Adrenal gland (tissue), 12 donors: ENCODE measurements around the gene ENTR1. TPM values are rescaled to one million over a fixed set of nuclear protein-coding genes. Genes with fewer than 3 reads are reported as not detected.

Experiments used
- DNase-seq, 7 donors: peaks; one replicate each; pipeline ENCODE4 v3.0.0-alpha.2; 2019 to 2020
- H3K27ac ChIP-seq, 5 donors: fragments of 200-600 bp; sonication (generic) in 4 of 5; 1 replicate in 3 of 5; 2 replicates in 2 of 5; pipeline versions ENCODE4 v1.5.1 to v1.8.0; 2016 to 2020; ENCODE audit warnings: mild to moderate bottlenecking in 1 of 5
- H3K27me3 ChIP-seq: fragments of 200-600 bp; 2 replicates; pipeline ENCODE4 v1.8.0; 2021
- H3K36me3 ChIP-seq, 2 donors: fragments of 200-600 bp; replicated peaks in 1 of 2; 1 replicate in 1 of 2; 2 replicates in 1 of 2; pipeline versions ENCODE4 v1.5.1 to v1.8.0; 2018 to 2022
- H3K4me1 ChIP-seq, 2 donors: fragments of 200-600 bp; replicated peaks in 1 of 2; 1 replicate in 1 of 2; 2 replicates in 1 of 2; pipeline versions ENCODE4 v1.5.1 to v1.8.0; 2018 to 2021
- H3K4me3 ChIP-seq, 4 donors: fragments of 200-600 bp; sonication (generic) in 3 of 4; one replicate each; pipeline ENCODE4 v1.5.1; 2016 to 2018
- H3K9me3 ChIP-seq, 3 donors: fragments of 200-600 bp; sonication (generic) in 1 of 3; replicated peaks in 1 of 3; 1 replicate in 2 of 3; 2 replicates in 1 of 3; pipeline versions ENCODE4 v1.5.1 to v1.8.0; 2016 to 2021
- CTCF ChIP-seq, 6 experiments: fragments of 450-650 bp in 4 of 6; fragments of 200-600 bp in 2 of 6; sonication (generic) in 1 of 6; IDR thresholded peaks; 1 replicate in 5 of 6; 2 replicates in 1 of 6; pipeline versions ENCODE4 v1.5.1 to v1.8.0; 2016 to 2021; ENCODE audit warnings: antibody characterized with exemption in 6 of 6, mild to moderate bottlenecking in 2 of 6, moderate library complexity in 1 of 6
- POLR2A ChIP-seq, 2 donors: fragments of 450-650 bp; IDR thresholded peaks; one replicate each; pipeline ENCODE4 v1.6.1; 2017; ENCODE audit warnings: antibody characterized with exemption in 2 of 2, mild to moderate bottlenecking in 2 of 2, moderate library complexity in 1 of 2
- WGBS, 4 donors: extraction: QIAGEN DNeasy Blood & Tissue Kit in 2 of 4; methylation state at CpG; one replicate each; pipeline versions ENCODE4 v1.1.5 to v1.1.7; 2013 to 2017; 5-methylcytosine and 5-hydroxymethylcytosine counted together
- intact Hi-C, 2 donors: fragments of 100-400 bp; cut with DNase I; formaldehyde crosslinking; loops; one replicate each; pipeline versions ENCODE4 v1.14.1 to v1.15.0; 2022 to 2023
- polyA plus RNA-seq, 3 donors: library from polyadenylated mRNA; stranded (reverse); fragments of 200-250 nt in 2 of 3; fragments of 350-450 nt in 1 of 3; fragmentation: Illumina TruSeq in 1 of 3; extraction: RNeasy Lipid Tissue Mini Kit (QIAGEN cat#74804) in 1 of 3; gene quantifications; one replicate each; pipeline ENCODE4 v1.2.3, GENCODE V29; 2013 to 2014
- total RNA-seq, 9 donors: library from RNA; depleted of rRNA in 4 of 9; stranded (reverse); fragments of >200 nt in 4 of 9; fragments of 120-200 nt in 1 of 9; fragmentation: NEBNext Ultra II Directional in 1 of 9; extraction: Animal tissue kit (Norgen Biotek cat#: 25700) in 1 of 9; gene quantifications; one replicate each; pipeline versions ENCODE4 v1.1.0 to v1.2.4, GENCODE V29; 2013 to 2023
- donor health status: healthy with polysubstance abuse.
- donor health status: Bipolar disorder and iron deficiency.
- donor health status: DM: yes; HTN: yes; CAD: no.
- donor health status: DM: no; HTN: no; CAD: no.
- donor health status: DM: no; HTN: no; CAD: no.
- donor health status: DM: yes; HTN: yes; CAD: no.

The ENTR1 gene
- total and polyA plus RNA-seq, 12 donors = 13.3 to 48.4 (median 34.1) TPM

- Histone ChIP-seq H3K9me3 (no peaks in the 10 kb centered on the region), H3K27ac (no peak overlapping the region), H3K27me3 (no peaks in the 10 kb centered on the region), H3K36me3 (peaks cover 0 to 43% of the 10 kb centered on the region in 2 donors), H3K4me1 (no peaks in the 10 kb centered on the region), H3K4me3 (no peak overlapping the region)
- 79 to 100% (median 87%) methylated on average over 1 to 18 of the region's 18 CpGs for WGBS, 4 donors
- DNase-seq = no peak
- TF ChIP-seq CTCF (IDR thresholded peaks at IDR 0.05) = no peak
- TF ChIP-seq POLR2A (IDR thresholded peaks at IDR 0.05) = no peak
- intact Hi-C loops = no loop called here
Measured at GRCh38 chr9:136379003-136379287, 31.5 kb downstream of the ENTR1 start.

GRCh38 chr9:136378170-136379002, 32.0 kb downstream of the ENTR1 start:
- no peak for TF ChIP-seq POLR2A (IDR thresholded peaks at IDR 0.05)
- TF ChIP-seq CTCF (IDR thresholded peaks at IDR 0.05) = no peak
- Histone ChIP-seq H3K36me3 (peaks cover 0 to 40% of the 10 kb centered on the region in 2 donors), H3K4me3 (no peak overlapping the region), H3K9me3 (no peaks in the 10 kb centered on the region), H3K27me3 (no peaks in the 10 kb centered on the region), H3K27ac (no peak overlapping the region), H3K4me1 (no peaks in the 10 kb centered on the region)
- intact Hi-C loops = no loop called here
- 66 to 79% (median 75%) methylated on average over 13 to 28 of the region's 28 CpGs for whole genome bisulfite sequencing, 4 donors
- peak in 2 of 7 donors; percentile 8 to 34 for DNase-seq

GRCh38 chr9:136377341-136378169, 32.9 kb downstream of the ENTR1 start:
- Histone ChIP-seq H3K9me3 (no peaks in the 10 kb centered on the region), H3K27ac (no peak overlapping the region), H3K36me3 (peaks cover 0 to 32% of the 10 kb centered on the region in 2 donors), H3K4me3 (no peak overlapping the region), H3K4me1 (peaks cover 0 to 4% of the 10 kb centered on the region in 2 donors), H3K27me3 (no peaks in the 10 kb centered on the region)
- TF ChIP-seq CTCF (IDR thresholded peaks at IDR 0.05) (no peak), POLR2A (IDR thresholded peaks at IDR 0.05) (no peak)
- intact Hi-C loops = no loop called here
- WGBS, 4 donors = 60 to 81% (median 74%) methylated on average over 2 to 32 of the region's 32 CpGs
- DNase-seq = no peak

- no peak overlapping the region for H3K4me3 ChIP-seq
- TF ChIP-seq CTCF (IDR thresholded peaks at IDR 0.05) (no peak), POLR2A (IDR thresholded peaks at IDR 0.05) (no peak)
- WGBS, 4 donors = 63 to 80% (median 72%) methylated on average over 6 to 8 of the region's 8 CpGs
Measured at GRCh38 chr9:136376457-136376856, 34.0 kb downstream of the ENTR1 start.

More at GRCh38 chr9:136376457-136376856, 34.0 kb downstream of the ENTR1 start:
- Histone ChIP-seq H3K36me3 (peaks cover 0 to 21% of the 10 kb centered on the region in 2 donors), H3K9me3 (no peaks in the 10 kb centered on the region), H3K27me3 (no peaks in the 10 kb centered on the region), H3K4me1 (peaks cover 0 to 9% of the 10 kb centered on the region in 2 donors), H3K27ac (no peak overlapping the region)
- intact Hi-C loops = no loop called here
- DNase-seq = no peak
